NCI-H226 (cell line): Measurements from ENCODE around the gene LRCH4.

Experiments
- DNase-seq: peaks from one replicate; pipeline ENCODE4 v3.0.0-alpha.2; 2015

The LRCH4 gene

GRCh38 chr7:100585511-100586265 is at the start of gene LRCH4:
TSS of gene LRCH4 (minus strand) at chr7:100586129. CDS start at chr7:100586100, 29 bp downstream.
- DNase-seq, result peak; percentile 38

DNA sequence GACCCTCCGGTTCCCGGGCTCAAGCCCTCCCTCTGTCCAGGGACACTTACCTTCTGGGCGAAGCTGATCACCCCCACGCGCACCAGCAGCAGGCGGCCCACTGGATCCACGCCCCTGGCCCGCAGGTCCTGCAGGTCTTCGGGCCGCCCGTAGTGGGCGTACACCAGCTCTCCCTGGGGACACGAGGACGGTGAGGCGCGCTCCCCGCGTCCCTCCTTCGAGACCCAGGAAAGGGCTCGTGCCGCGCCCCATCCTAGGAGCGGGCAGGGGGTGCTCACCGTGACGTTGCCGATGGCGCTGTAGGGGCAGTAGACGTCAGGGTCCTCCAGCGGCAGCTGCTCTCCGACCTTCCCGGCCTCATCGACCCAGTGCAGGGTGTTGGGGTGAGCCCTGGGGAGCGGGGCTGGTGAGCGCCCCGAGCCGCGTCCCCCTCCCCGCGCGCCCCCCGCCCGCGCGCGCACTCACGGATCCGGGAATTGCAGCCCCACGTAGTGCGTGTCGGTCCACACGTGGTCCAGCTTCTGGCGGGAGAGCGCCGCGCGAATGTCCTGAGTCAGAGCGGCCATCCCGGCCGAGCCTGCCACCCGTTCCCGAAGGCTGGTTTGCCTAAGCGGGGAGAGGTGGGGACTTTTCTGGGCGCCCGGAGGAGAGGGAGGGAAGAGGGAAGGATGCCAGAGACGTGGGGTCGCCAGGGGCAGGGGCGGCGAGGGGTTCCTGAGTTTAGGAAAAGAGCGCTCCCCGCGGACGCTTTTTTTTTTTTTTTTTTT is 47.2 kb upstream of the LRCH4 start:
- no peak for DNase-seq

DNA sequence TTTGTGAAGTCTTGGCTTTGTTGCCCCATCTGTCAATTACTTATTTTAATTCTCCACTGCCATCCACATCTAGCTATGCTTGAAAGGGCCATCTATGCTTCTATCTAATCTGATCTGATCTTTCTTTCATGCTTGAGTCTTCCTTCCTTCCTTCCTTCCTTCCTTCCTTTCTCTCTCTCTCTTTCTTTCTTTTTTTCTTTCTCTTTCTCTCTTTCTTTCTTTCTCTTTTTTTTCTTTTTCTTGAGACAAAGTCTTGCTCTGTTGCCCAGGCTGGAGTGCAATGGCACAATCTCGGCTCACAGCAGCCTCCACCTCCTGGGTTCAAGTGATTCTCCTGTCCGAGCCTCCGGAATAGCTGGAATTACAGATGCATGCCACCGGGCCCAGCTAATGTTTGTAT is 44.1 kb upstream of the LRCH4 start:
- no peak for DNase-seq

DNA sequence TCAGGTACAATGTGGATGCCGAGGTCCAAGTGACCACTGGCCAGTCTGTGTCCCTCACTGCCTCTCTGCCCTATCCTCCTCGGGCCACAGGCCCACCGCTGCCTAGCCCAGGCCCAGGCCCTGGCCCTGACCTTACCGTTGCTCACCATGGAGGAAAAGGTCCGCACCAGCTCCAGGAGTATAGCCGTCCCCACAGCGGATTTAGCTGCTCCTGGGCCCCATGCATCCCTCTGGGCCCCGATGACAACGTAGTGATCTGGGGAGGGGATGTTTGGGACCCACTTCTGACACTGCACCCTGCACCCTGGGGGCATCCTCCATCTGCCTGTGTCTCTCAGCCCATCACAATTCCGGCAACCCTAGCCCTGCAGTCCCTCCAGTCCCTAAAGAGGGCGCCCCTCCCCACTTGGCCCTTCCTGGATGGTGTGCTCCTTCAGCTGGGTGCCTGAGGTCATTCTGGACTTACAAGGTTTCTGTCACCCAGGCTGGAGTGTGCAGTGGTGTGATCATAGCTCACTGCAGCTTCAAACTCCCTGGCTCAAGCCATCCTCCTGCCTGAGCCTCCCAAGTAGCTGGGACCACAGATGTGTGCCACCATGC is 43.3 kb upstream of the LRCH4 start:
- DNase-seq, result no peak

- DNase-seq, result no peak
These were observed 41.3 kb upstream of the LRCH4 start for GRCh38 chr7:100627238-100627549.

DNA sequence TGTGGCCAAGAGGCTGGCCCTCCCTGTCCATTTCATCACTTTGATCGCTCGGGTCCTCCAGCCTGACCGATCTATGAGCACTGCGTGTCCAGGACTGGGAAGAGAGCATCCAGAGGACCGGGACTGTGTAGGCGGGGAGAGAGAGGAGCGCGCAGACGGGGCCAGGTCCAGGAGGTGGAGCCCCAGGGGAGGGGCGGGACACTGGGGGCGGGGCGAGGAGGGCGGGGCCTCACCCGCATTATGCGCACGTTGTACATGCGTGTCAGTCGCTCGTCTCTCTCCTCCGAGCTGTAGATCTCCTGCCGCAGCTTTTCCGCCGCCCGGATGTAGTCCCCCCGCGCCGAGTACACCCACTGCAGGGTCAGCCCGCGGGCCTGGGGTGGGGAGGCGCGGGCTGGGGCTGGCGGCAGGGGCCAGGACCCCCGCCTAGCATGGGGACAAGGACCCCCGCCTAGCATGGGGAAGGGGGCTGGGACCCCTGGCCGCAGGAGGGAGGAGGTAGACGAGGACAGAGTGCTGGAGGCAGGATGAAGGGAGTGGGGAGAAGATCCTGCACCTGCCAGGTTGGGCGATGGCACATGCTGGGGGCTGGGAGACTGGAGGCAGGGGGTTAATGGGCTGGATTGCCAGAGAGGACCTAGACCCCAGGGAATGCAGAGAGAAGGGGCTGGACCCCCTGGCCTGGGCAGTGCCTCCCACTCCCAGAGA is 40.8 kb upstream of the LRCH4 start:
- peak; percentile 75 for DNase-seq

GRCh38 chr7:100626055-100626454 is 40.1 kb upstream of the LRCH4 start:
- no peak for DNase-seq

GRCh38 chr7:100623951-100624824 is 38.3 kb upstream of the LRCH4 start:
- no peak for DNase-seq

GRCh38 chr7:100621554-100621953 is 35.6 kb upstream of the LRCH4 start:
- DNase-seq, result no peak

GRCh38 chr7:100620804-100621203 is 34.9 kb upstream of the LRCH4 start:
- DNase-seq, result no peak

GRCh38 chr7:100620239-100620638 is 34.3 kb upstream of the LRCH4 start:
- DNase-seq, result no peak

DNA sequence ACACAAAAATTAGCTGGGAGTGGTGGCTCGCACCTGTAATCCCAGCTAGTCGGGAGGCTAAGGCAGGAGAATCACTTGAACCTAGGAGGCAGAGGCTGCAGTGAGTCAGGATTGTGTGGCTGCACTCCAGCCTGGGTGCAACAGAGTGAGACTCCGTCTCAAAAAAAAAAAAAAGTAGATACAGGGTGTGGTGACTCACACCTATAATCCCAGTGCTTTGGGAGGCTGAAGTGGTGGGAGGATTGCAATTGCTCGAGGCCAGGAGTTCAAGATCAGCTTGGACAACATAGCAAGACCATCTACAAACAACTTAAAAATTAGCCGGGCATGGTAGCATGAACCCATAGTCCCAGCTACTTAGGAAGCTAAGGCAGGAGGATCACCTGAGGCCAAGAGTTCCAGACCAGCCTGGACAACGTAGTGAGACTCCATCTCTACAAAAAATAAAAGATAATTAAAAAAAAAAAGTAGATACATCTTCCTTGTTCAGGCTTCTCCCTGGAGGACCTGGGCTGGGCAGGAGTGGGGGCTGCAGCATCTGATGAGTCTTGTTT is 28.5 kb upstream of the LRCH4 start:
- no peak for DNase-seq

- DNase-seq, result no peak
These were observed 27.7 kb upstream of the LRCH4 start for GRCh38 chr7:100613412-100614175.

DNA sequence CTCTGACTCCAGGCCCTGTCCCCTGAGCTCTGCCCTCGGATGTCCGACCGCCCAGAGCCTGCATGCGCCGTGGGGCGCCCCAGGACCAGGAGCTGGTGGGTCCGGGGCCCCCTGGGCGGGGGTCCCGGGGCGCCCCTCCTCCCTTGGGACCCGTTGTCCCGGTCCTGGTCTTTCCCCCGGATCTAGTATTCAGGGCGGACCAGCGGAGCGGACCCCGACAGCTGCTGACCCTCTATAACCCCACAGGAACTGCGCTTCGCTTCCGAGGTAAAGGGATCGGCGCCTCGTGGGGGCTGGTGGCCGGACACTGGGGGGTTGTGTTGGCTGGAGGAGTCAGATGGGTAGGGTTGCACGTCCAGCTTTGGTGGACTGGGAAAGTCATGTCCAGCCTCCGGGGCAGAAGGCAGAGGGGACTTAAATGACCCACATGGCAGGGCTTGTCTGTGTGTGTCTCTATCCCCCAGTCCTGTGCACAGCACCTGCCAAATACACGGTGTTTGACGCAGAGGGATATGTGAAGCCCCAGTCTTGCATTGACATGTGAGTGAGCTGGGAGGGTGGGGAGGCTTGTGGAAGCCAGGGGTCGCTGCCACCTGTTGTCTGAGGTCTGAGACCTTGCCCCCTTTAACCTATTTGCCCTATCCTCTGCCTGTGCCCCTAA is 26.9 kb upstream of the LRCH4 start:
- no peak for DNase-seq

GRCh38 chr7:100611983-100612729 is 26.2 kb upstream of the LRCH4 start, which contains the start of gene MOSPD3:
TSS of gene MOSPD3 (plus strand) at chr7:100612540. CDS start at chr7:100612792, 252 bp downstream.
- DNase-seq, result peak; percentile 99

- no peak for DNase-seq
These were observed 24.0 kb upstream of the LRCH4 start for GRCh38 chr7:100609958-100610357.

DNA sequence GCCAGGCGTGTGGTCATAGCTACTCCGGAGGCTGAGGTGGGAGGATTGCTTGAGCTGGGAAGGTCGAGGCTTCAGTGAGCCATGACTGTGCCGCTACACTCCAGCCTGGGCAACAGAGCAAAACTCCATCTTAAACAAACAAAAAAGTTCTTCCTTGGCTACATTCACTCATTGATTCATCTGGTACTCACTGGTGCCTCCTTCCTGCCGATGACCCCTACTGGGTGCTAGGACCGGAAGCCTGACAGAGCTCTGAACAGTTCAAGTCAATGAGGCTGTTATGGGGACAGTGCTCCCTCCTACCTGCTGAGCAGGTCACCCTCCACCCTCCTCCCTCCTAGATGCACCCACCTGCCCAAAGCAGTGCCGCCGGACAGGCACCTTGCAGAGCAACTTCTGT is 21.2 kb upstream of the LRCH4 start:
- no peak for DNase-seq

GRCh38 chr7:100606313-100606712 is 20.4 kb upstream of the LRCH4 start:
- DNase-seq, result no peak

DNA sequence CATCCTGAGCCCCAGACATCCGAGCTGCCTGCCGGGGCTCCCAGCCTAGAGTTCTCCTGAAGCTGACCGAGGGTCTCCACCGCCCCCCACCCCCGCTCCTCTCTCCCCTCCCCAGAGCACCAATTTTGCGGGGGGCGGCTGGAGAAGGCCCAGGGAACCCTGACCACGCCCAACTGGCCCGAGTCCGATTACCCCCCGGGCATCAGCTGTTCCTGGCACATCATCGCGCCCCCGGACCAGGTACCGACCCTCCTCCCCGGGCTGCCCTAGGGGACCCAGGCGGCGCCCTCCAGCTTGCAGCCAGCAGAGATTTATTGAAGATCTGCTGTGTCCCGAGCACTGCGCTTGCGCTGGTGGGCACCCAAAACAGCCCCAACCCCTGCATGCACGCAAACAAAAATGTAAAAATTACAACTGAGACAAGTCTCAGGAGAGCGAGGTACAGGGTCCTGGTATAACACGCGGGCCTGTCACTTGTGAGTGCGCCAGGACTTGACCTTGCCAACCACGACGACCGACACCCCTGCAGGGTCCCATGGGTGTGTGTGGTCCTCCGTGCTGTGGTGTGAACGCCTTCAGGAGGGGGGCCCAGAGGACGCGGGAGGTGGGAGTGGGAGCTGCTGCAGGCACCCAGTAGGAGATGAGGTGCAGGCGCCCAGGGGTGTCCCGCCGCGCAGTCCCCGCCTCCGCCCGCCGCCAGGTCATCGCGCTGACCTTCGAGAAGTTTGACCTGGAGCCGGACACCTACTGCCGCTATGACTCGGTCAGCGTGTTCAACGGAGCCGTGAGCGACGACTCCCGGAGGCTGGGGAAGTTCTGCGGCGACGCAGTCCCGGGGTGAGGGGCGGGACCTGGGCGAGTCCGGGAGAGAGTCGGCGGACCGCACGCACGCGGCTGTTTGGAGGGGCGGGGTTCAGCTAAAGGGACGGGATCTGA is 19.3 kb upstream of the LRCH4 start:
- no peak for DNase-seq
